Fibroblast of pulmonary artery (primary cell): ENCODE data around the gene PTPRT.

Source experiments
- DNase-seq: peaks from one replicate; pipeline ENCODE4 v3.0.0-alpha.2; 2010; ENCODE audit warnings: low read depth
- H3K4me3 ChIP-seq: replicated peaks from 2 replicates; pipeline ENCODE4 v1.5.1; 2011; ENCODE audit warnings: low read depth, mild to moderate bottlenecking, control low read depth, low read length, moderate library complexity
- CTCF ChIP-seq: IDR thresholded peaks from 2 replicates; pipeline ENCODE4 v1.5.1; 2011; ENCODE audit warnings: mild to moderate bottlenecking, control low read depth, low read length, inconsistent platforms; ENCODE audit errors: missing control alignments

PTPRT gene

GRCh38 chr20:42938441-42939205 is 251.1 kb downstream of the PTPRT start:
- TF ChIP-seq CTCF: no peak
- no peak overlapping the region for H3K4me3 ChIP-seq
- DNase-seq: no peak

GRCh38 chr20:42936482-42936881 is 253.2 kb downstream of the PTPRT start:
- no peak for TF ChIP-seq CTCF
- no peak overlapping the region for H3K4me3 ChIP-seq
- DNase-seq: no peak

GRCh38 chr20:42924215-42924614 is 265.5 kb downstream of the PTPRT start:
- no peak overlapping the region for H3K4me3 ChIP-seq
- DNase-seq: no peak
- TF ChIP-seq CTCF: no peak

GRCh38 chr20:42923348-42923918 is 266.3 kb downstream of the PTPRT start:
- no peak for DNase-seq
- H3K4me3 ChIP-seq: no peak overlapping the region
- no peak for TF ChIP-seq CTCF

GRCh38 chr20:42920776-42921175 is 268.9 kb downstream of the PTPRT start:
- TF ChIP-seq CTCF: no peak
- no peak overlapping the region for H3K4me3 ChIP-seq
- no peak for DNase-seq

GRCh38 chr20:42919316-42919715 is 270.4 kb downstream of the PTPRT start:
- TF ChIP-seq CTCF: no peak
- no peak for DNase-seq
- no peak overlapping the region for H3K4me3 ChIP-seq

GRCh38 chr20:42915081-42915480 is 274.6 kb downstream of the PTPRT start:
- no peak for DNase-seq
- TF ChIP-seq CTCF: no peak
- H3K4me3 ChIP-seq: no peak overlapping the region
